Measurements from ENCODE around the gene TSPAN13. TPM values are rescaled to one million over a fixed set of nuclear protein-coding genes. Genes with fewer than 3 reads are reported as not detected.
A peak's percentile ranks its signal among the peaks of the same experiment; 100 is the strongest.

The TSPAN13 gene
- total RNA-seq, 2 experiments from 2014 or later: 0.47 to 1.0 TPM

DNA sequence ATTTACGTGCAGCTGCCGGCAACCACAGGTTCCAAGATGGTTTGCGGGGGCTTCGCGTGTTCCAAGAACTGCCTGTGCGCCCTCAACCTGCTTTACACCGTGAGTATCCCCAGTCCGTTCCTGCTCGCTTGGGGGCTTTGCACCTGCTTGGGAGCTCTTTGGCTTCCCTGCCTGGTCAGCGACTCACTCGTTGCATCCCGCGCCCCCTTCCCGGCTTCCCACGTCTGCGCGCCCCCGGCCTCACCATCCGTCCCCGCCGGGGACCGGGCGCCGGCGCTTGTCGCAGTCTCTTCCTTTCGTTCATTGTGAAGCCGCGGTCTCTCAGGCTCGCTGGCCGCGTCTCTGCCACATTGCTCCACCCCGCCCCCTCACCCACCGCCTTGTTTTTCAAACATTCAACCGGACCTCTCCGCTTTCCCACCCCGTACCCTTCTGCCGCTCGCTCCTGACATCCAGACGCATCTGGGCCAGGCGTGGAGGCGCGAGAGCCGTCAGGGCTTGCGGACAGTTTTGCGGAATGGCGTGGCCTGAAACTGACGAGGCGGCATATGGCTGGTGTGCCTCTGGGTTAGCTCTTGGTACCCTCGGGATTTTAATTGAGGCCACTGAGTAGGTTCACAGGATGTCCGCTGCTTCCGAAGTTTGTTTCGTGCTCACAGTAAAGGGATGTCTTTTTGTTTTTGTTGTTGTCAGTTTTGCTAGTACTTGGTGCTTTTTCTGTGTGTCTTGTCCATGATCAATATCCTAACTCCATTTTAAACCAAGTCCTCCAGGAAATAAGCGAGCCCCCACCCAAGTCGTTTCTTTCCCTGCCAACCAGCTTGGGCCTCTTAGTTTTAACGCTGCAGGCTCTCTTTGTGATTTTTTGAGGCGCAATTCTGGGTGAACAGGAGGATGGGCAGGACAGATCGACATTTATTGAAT, 639 bp downstream of the TSPAN13 start:
- Mint-ChIP-seq H3K9me3 (no peaks in the 10 kb centered on the region), H3K36me3 (ENCODE audit: low read depth) (no peaks in the 10 kb centered on the region), H3K4me1 (ENCODE audit: low read depth) (peaks cover 12% of the 10 kb centered on the region), H3K27me3 (peaks cover 31% of the 10 kb centered on the region), H3K4me3 (peak overlapping the region; percentile 67), H3K27ac (peak overlapping the region; percentile 44)
- TF ChIP-seq, protein P1, sequence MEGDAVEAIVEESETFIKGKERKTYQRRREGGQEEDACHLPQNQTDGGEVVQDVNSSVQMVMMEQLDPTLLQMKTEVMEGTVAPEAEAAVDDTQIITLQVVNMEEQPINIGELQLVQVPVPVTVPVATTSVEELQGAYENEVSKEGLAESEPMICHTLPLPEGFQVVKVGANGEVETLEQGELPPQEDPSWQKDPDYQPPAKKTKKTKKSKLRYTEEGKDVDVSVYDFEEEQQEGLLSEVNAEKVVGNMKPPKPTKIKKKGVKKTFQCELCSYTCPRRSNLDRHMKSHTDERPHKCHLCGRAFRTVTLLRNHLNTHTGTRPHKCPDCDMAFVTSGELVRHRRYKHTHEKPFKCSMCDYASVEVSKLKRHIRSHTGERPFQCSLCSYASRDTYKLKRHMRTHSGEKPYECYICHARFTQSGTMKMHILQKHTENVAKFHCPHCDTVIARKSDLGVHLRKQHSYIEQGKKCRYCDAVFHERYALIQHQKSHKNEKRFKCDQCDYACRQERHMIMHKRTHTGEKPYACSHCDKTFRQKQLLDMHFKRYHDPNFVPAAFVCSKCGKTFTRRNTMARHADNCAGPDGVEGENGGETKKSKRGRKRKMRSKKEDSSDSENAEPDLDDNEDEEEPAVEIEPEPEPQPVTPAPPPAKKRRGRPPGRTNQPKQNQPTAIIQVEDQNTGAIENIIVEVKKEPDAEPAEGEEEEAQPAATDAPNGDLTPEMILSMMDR (IDR thresholded peaks at IDR 0.05): no peak
- POLR2A ChIA-PET: no interaction called here
- ATAC-seq: peak; percentile 40
- CTCF ChIA-PET: no interaction called here
- intact Hi-C loops (cut with micrococcal nuclease): no loop called here
- DNase-seq: peak; percentile 44

DNA sequence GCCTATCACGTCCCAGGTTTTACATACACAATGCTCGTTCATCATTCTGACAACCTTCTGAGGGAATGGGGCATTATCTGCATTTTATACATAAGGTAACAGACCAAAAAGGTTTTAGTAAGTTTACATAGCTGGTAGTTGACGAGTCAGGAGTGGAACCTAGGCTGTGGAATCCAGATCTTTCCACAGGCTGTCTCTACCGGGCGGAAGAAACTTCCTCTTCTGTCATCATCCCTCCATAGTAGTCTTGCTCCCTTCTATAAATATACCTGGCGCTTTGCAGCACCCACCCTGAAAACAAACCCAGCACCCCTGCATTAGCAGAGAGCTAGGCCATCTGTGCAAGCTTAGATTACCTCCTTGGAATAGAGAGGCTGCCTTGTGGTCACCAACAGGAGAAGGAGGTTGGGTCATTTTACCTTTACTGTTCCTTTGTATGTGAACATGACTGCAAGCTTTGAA, 1.3 kb downstream of the TSPAN13 start:
- DNase-seq (no peak), ATAC-seq (no peak)
- intact Hi-C loops (cut with micrococcal nuclease): no loop called here
- Mint-ChIP-seq H3K4me1 (ENCODE audit: low read depth) (peaks cover 12% of the 10 kb centered on the region), H3K27ac (no peak overlapping the region), H3K9me3 (no peaks in the 10 kb centered on the region), H3K27me3 (peaks cover 31% of the 10 kb centered on the region), H3K4me3 (peak overlapping the region; percentile 67), H3K36me3 (ENCODE audit: low read depth) (no peaks in the 10 kb centered on the region)
- ChIA-PET CTCF (no interaction called here), POLR2A (interaction anchor here (1.3 kb wide), 1 partner anchor 109 kb away, joined by 5 read pairs; the partner anchor contains the start of gene BZW2)
- TF ChIP-seq, protein P1 (IDR thresholded peaks at IDR 0.05): no peak

GRCh38 chr7:16755397-16755796, 1.8 kb downstream of the TSPAN13 start:
- DNase-seq (no peak), ATAC-seq (no peak)
- TF ChIP-seq, protein P1 (IDR thresholded peaks at IDR 0.05): no peak
- Mint-ChIP-seq H3K27ac (no peak overlapping the region), H3K27me3 (peaks cover 31% of the 10 kb centered on the region), H3K4me1 (ENCODE audit: low read depth) (peaks cover 12% of the 10 kb centered on the region), H3K36me3 (ENCODE audit: low read depth) (no peaks in the 10 kb centered on the region), H3K9me3 (no peaks in the 10 kb centered on the region), H3K4me3 (no peak overlapping the region)
- ChIA-PET CTCF (no interaction called here), POLR2A (interaction anchor here (1.3 kb wide), 1 partner anchor 109 kb away, joined by 5 read pairs; the partner anchor contains the start of gene BZW2)
- intact Hi-C loops (cut with micrococcal nuclease): no loop called here

DNA sequence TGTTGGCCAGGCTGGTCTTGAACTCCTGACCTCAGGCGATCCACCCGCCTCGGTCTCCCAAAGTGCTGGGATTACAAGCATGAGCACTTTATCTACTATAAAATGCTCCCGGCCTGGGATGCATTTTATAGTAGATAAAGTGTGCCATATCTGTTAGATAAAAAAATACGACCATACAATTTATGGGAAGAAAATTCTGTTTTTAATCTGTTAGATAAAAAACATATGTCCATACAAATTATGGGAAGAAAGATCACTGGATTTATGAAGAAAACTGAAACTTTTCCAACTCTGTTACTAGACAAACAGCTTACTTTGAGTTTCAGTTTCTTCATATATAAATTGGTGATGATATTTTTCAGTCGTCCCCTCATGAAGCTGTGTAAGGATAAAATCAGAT, 4.5 kb downstream of the TSPAN13 start:
- TF ChIP-seq, protein P1 (IDR thresholded peaks at IDR 0.05): no peak
- Mint-ChIP-seq H3K36me3 (ENCODE audit: low read depth) (no peaks in the 10 kb centered on the region), H3K4me3 (no peak overlapping the region), H3K27me3 (peaks cover 28% of the 10 kb centered on the region), H3K27ac (no peak overlapping the region), H3K4me1 (ENCODE audit: low read depth) (peaks cover 11% of the 10 kb centered on the region), H3K9me3 (no peaks in the 10 kb centered on the region)
- ChIA-PET POLR2A (no interaction called here), CTCF (interaction anchor here (0.8 kb wide), 1 partner anchor 15 kb away, joined by 3 read pairs; no protein-coding TSS in a partner anchor)
- no peak for ATAC-seq
- intact Hi-C loops (cut with micrococcal nuclease): no loop called here
- no peak for DNase-seq

Measured in activated CD8-positive, alpha-beta T cell treated with anti-CD3 and anti-CD28 coated beads for 36 hours (primary cell).